T-cell (primary cell): Measurements from ENCODE around the gene CD68. TPM values are rescaled to one million over a fixed set of nuclear protein-coding genes. Genes with fewer than 3 reads are reported as not detected.
A peak's percentile ranks its signal among the peaks of the same experiment; 100 is the strongest.

Experiments used
- ATAC-seq, 4 experiments: fragments of 200-7000 bp in 3 of 4; fragments of 150-1000 bp in 1 of 4; cut with Tn5 transposase; replicated peaks in 1 of 4; 1 replicate in 3 of 4; 2 replicates in 1 of 4; pipeline ENCODE4 v1.10.0; 2021; ENCODE audit warnings: moderate library complexity in 3 of 4, mild to moderate bottlenecking in 2 of 4, moderate number of reproducible peaks in 1 of 4
- CTCF ChIA-PET, 2 donors: fragments of 300-600 bp; sonication (Branson Sonifier 250); formaldehyde crosslinking; loops; one replicate each; lab custom pipeline; 2022; ENCODE audit warnings: antibody characterized with exemption in 2 of 2; lab: Charles Lee
- POLR2A ChIA-PET, 2 donors: fragments of 300-600 bp; sonication (Branson Sonifier 250); formaldehyde crosslinking; loops; one replicate each; lab custom pipeline; 2022; ENCODE audit warnings: antibody characterized with exemption in 2 of 2; lab: Charles Lee
- DNase-seq, 35 experiments: peaks; one replicate each; pipeline versions ENCODE4 v3.0.0 to v3.0.0-alpha.2; 2013 to 2023
- H3K27ac ChIP-seq: one replicate; pipeline ENCODE4 v1.5.1; 2013; ENCODE audit warnings: low read length
- H3K27me3 ChIP-seq, 2 experiments: replicated peaks in 1 of 2; 1 replicate in 1 of 2; 2 replicates in 1 of 2; pipeline versions ENCODE4 v1.6.1 to v1.7.0; 2013; ENCODE audit warnings: low read length in 1 of 2, mixed read lengths in 1 of 2; ENCODE audit not compliant: control insufficient read depth in 2 of 2, insufficient read depth in 2 of 2; ENCODE audit errors: extremely low read depth in 1 of 2
- H3K36me3 ChIP-seq, 2 donors: 1 replicate in 1 of 2; 2 replicates in 1 of 2; pipeline versions ENCODE4 v1.6.1 to v1.7.0; 2013; ENCODE audit warnings: low read length in 1 of 2; ENCODE audit not compliant: control insufficient read depth in 2 of 2, insufficient read depth in 1 of 2; ENCODE audit errors: extremely low read depth in 1 of 2
- H3K4me1 ChIP-seq, 2 experiments: 1 replicate in 1 of 2; 2 replicates in 1 of 2; pipeline versions ENCODE4 v1.6.1 to v1.7.0; 2013; ENCODE audit warnings: low read length in 2 of 2, mixed read lengths in 1 of 2; ENCODE audit not compliant: insufficient read depth in 2 of 2, control insufficient read depth in 1 of 2; ENCODE audit errors: extremely low read depth in 1 of 2
- H3K4me3 ChIP-seq, 2 donors: 1 replicate in 1 of 2; 2 replicates in 1 of 2; pipeline versions ENCODE4 v1.5.1 to v1.7.0; 2013; ENCODE audit warnings: mild to moderate bottlenecking in 2 of 2, low read length in 1 of 2, moderate library complexity in 1 of 2; ENCODE audit not compliant: control insufficient read depth in 1 of 2; ENCODE audit errors: extremely low read depth in 1 of 2
- H3K9me3 ChIP-seq: 2 replicates; pipeline ENCODE4 v1.7.0; 2013
- H3K27ac Mint-ChIP-seq, 2 donors: one replicate each; pipeline ENCODE4 v1.8.0; 2020 to 2021; ENCODE audit warnings: mild to moderate bottlenecking in 2 of 2, mixed read lengths in 2 of 2
- H3K27me3 Mint-ChIP-seq, 2 donors: one replicate each; pipeline ENCODE4 v1.8.0; 2021 to 2022; ENCODE audit warnings: mixed read lengths in 2 of 2
- H3K36me3 Mint-ChIP-seq: one replicate; pipeline ENCODE4 v1.8.0; 2021; ENCODE audit warnings: mixed read lengths
- H3K4me1 Mint-ChIP-seq, 3 donors: one replicate each; pipeline ENCODE4 v1.8.0; 2020 to 2022; ENCODE audit warnings: mixed read lengths in 3 of 3, mild to moderate bottlenecking in 1 of 3
- H3K4me3 Mint-ChIP-seq, 3 donors: one replicate each; pipeline ENCODE4 v1.8.0; 2020 to 2022; ENCODE audit warnings: mild to moderate bottlenecking in 3 of 3, mixed read lengths in 3 of 3, moderate library complexity in 3 of 3
- H3K9me3 Mint-ChIP-seq, 3 donors: one replicate each; pipeline ENCODE4 v1.8.0; 2020 to 2022; ENCODE audit warnings: mixed read lengths in 3 of 3
- WGBS: methylation state at CpG from one replicate; pipeline ENCODE4 v1.1.5; 2013; ENCODE audit warnings: missing lambda C conversion rate; ENCODE audit not compliant: insufficient coverage; 5-methylcytosine and 5-hydroxymethylcytosine counted together
- total RNA-seq, 35 experiments: library from RNA in 6 of 35; stranded (reverse) in 6 of 35; fragments of 120-200 nt in 1 of 35; gene quantifications; one replicate each; pipeline versions ENCODE4 v1.2.1 to v1.2.4 and lab custom pipeline; 2013 to 2026

The CD68 gene
- total RNA-seq: 1 to 10 TPM in 3 of 5 donors, not detected in 2; 4.4 to 7.0 (median 5.5) TPM
- total RNA-seq (2013): 0.66 TPM
- total RNA-seq (lab: John Stamatoyannopoulos, UW): 0 to 0.42 (median 0.06) reads per million in 29 experiments

DNA sequence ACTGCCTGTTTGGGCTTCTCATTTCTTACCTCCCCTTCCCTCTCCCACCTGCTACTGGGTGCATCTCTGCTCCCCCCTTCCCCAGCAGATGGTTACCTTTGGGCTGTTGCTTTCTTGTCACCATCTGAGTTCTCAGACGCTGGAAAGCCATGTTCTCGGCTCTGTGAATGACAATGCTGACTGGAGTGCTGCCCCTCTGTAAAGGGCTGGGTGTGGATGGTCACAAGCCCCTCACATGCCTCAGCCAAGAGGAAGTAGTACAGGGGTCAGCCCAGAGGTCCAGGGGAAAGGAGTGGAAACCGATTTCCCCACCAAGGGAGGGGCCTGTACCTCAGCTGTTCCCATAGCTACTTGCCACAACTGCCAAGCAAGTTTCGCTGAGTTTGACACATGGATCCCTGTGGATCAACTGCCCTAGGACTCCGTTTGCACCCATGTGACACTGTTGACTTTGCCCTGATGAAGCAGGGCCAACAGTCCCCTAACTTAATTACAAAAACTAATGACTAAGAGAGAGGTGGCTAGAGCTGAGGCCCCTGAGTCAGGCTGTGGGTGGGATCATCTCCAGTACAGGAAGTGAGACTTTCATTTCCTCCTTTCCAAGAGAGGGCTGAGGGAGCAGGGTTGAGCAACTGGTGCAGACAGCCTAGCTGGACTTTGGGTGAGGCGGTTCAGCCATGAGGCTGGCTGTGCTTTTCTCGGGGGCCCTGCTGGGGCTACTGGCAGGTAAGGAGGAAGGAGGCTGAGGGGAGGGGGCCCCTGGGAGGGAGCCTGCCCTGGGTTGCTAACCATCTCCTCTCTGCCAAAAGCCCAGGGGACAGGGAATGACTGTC, at the start of gene CD68:
TSS of gene CD68 (plus strand) at position 638 of the 833 bp plus-strand sequence. CDS start at position 678, 40 bp downstream.
- peak within 1 kb of the TSS; percentile 72 to 91 for H3K27ac Mint-ChIP-seq
- CTCF ChIA-PET: interaction anchor here in 1 of 2 donors (0.5 kb wide), 1 partner anchor 274 kb away, joined by 5 read pairs; no protein-coding TSS in a partner anchor
- Histone ChIP-seq H3K36me3 (peaks cover 15 to 47% of the 10 kb centered on the region in 2 donors), H3K27me3 (no peaks in the 10 kb centered on the region), H3K27ac (peak within 1 kb of the TSS; percentile 66), H3K4me3 (peak within 1 kb of the TSS in 1 of 2 donors; percentile 19), H3K9me3 (no peaks in the 10 kb centered on the region), H3K4me1 (peaks cover 33 to 72% of the 10 kb centered on the region in 2 experiments)
- peak in 9 of 35 experiments; percentile 17 to 59 (median 32) for DNase-seq
- no peaks in the 10 kb centered on the region for H3K9me3 Mint-ChIP-seq
- H3K4me3 Mint-ChIP-seq: peak within 1 kb of the TSS in 2 of 3 donors; percentile 53 to 55
- POLR2A ChIA-PET: no interaction called here
- WGBS: 20% methylated on average over 1 of the region's 7 CpGs
- peak; percentile 3 to 33 (median 26) for ATAC-seq
- H3K36me3 Mint-ChIP-seq: peaks cover 49% of the 10 kb centered on the region
- peaks cover 68 to 89% (median 88%) of the 10 kb centered on the region in 3 donors for H3K4me1 Mint-ChIP-seq
- H3K27me3 Mint-ChIP-seq: no peaks in the 10 kb centered on the region

- CTCF ChIA-PET: no interaction called here
- H3K4me1 Mint-ChIP-seq: no peaks in the 10 kb centered on the region
- Histone ChIP-seq H3K36me3 (no peaks in the 10 kb centered on the region), H3K4me3 (no peak overlapping the region), H3K27ac (no peak overlapping the region), H3K4me1 (no peaks in the 10 kb centered on the region), H3K27me3 (no peaks in the 10 kb centered on the region), H3K9me3 (no peaks in the 10 kb centered on the region)
- H3K27me3 Mint-ChIP-seq: no peaks in the 10 kb centered on the region
- ATAC-seq: no peak
- H3K27ac Mint-ChIP-seq: no peak overlapping the region
- no CpG with 5 or more reads among the region's 6 CpGs for WGBS
- POLR2A ChIA-PET: no interaction called here
- no peak for DNase-seq
- no peak overlapping the region for H3K4me3 Mint-ChIP-seq
- peaks cover 0 to 2% (median 0%) of the 10 kb centered on the region in 3 donors for H3K9me3 Mint-ChIP-seq
- H3K36me3 Mint-ChIP-seq: no peaks in the 10 kb centered on the region
Measured at GRCh38 chr17:7530023-7530900, 49.2 kb upstream of the CD68 start.

DNA sequence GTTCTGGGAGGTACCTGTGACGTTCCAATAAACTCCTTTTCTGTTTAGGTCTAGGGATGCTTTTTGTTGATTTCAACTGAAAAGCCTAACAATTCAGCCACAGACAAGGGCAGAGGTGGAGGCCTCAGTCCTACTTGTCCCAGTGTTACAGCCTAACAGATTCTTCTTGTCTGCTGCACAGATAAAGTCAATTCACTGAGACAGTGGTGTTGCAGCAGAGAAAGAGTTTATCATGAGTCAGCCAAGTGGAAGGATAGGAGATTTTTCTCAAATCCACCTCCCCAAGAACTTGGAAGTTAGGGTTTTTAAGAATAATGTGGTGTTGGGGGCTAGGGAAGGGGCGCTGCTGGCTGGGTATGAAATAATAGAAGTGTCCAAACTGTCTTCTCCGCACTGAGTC, 41.4 kb upstream of the CD68 start:
- ChIA-PET CTCF (no interaction called here), POLR2A (no interaction called here)
- Histone ChIP-seq H3K4me3 (no peak overlapping the region), H3K36me3 (no peaks in the 10 kb centered on the region), H3K27me3 (peaks cover 0 to 6% of the 10 kb centered on the region in 2 experiments), H3K4me1 (no peaks in the 10 kb centered on the region), H3K27ac (no peak overlapping the region), H3K9me3 (no peaks in the 10 kb centered on the region)
- no peaks in the 10 kb centered on the region for H3K27me3 Mint-ChIP-seq
- no peak for ATAC-seq
- WGBS: no CpG with 5 or more reads among the region's 3 CpGs
- no peak overlapping the region for H3K27ac Mint-ChIP-seq
- H3K36me3 Mint-ChIP-seq: no peaks in the 10 kb centered on the region
- DNase-seq: no peak
- no peaks in the 10 kb centered on the region for H3K4me1 Mint-ChIP-seq
- no peaks in the 10 kb centered on the region for H3K9me3 Mint-ChIP-seq
- no peak overlapping the region for H3K4me3 Mint-ChIP-seq

- H3K4me3 ChIP-seq: no peak overlapping the region
- H3K36me3 ChIP-seq: no peaks in the 10 kb centered on the region
- CTCF ChIA-PET: no interaction called here
- H3K27ac Mint-ChIP-seq: no peak overlapping the region
- no peaks in the 10 kb centered on the region for H3K27me3 Mint-ChIP-seq
- H3K4me3 Mint-ChIP-seq: no peak overlapping the region
- WGBS: 89% methylated on average over 9 of the region's 11 CpGs
- no peaks in the 10 kb centered on the region for H3K4me1 Mint-ChIP-seq
- peaks cover 0 to 6% of the 10 kb centered on the region in 2 experiments for H3K27me3 ChIP-seq
- ATAC-seq (no peak), DNase-seq (no peak)
- no peaks in the 10 kb centered on the region for H3K36me3 Mint-ChIP-seq
- H3K27ac ChIP-seq: no peak overlapping the region
- no peaks in the 10 kb centered on the region for H3K9me3 Mint-ChIP-seq
- no peaks in the 10 kb centered on the region for H3K9me3 ChIP-seq
- POLR2A ChIA-PET: interaction anchor here in 1 of 2 donors (0.7 kb wide), 1 partner anchor 143 kb away, joined by 6 read pairs; no protein-coding TSS in a partner anchor
- H3K4me1 ChIP-seq: no peaks in the 10 kb centered on the region
Measured at GRCh38 chr17:7538891-7539545, 40.4 kb upstream of the CD68 start.

GRCh38 chr17:7541074-7541621, 38.3 kb upstream of the CD68 start:
- H3K36me3 Mint-ChIP-seq: no peaks in the 10 kb centered on the region
- H3K27me3 Mint-ChIP-seq: no peaks in the 10 kb centered on the region
- no peak overlapping the region for H3K4me3 ChIP-seq
- no peaks in the 10 kb centered on the region for H3K9me3 ChIP-seq
- no peaks in the 10 kb centered on the region for H3K9me3 Mint-ChIP-seq
- POLR2A ChIA-PET: no interaction called here
- H3K4me1 Mint-ChIP-seq: no peaks in the 10 kb centered on the region
- H3K27me3 ChIP-seq: peaks cover 0 to 6% of the 10 kb centered on the region in 2 experiments
- H3K36me3 ChIP-seq: no peaks in the 10 kb centered on the region
- 89% methylated on average over 5 of the region's 9 CpGs for WGBS
- CTCF ChIA-PET: no interaction called here
- no peak overlapping the region for H3K27ac ChIP-seq
- DNase-seq (no peak), ATAC-seq (no peak)
- no peak overlapping the region for H3K27ac Mint-ChIP-seq
- H3K4me3 Mint-ChIP-seq: no peak overlapping the region
- H3K4me1 ChIP-seq: no peaks in the 10 kb centered on the region
